B cell (primary cell): ENCODE data around the gene TUBGCP2. TPM values are rescaled to one million over a fixed set of nuclear protein-coding genes. Genes with fewer than 3 reads are reported as not detected.
"Not testable (repeated sequence)": the region's sequence is repeated elsewhere in the genome, so short reads cannot be mapped to it uniquely, and the experiment has no call there.

ENCODE experiments used
- ATAC-seq: fragments of 200-7000 bp; cut with Tn5 transposase; one replicate; pipeline ENCODE4 v1.10.0; 2021; ENCODE audit warnings: low read depth, mild to moderate bottlenecking, moderate number of reproducible peaks, moderate library complexity
- CTCF ChIA-PET: fragments of 350-600 bp; sonication (Branson Sonifier 250); formaldehyde crosslinking; loops from one replicate; lab custom pipeline; 2021; ENCODE audit warnings: antibody characterized with exemption, inconsistent platforms; lab: Charles Lee
- POLR2A ChIA-PET: fragments of 350-600 bp; sonication (Branson Sonifier 250); formaldehyde crosslinking; loops from one replicate; lab custom pipeline; 2021; ENCODE audit warnings: antibody characterized with exemption; lab: Charles Lee
- DNase-seq: peaks from one replicate; pipeline ENCODE4 v3.0.0; 2013
- H2AFZ ChIP-seq: 2 replicates; pipeline ENCODE4 v1.6.1; 2012; ENCODE audit warnings: mild to moderate bottlenecking, low read depth, low read length; ENCODE audit not compliant: insufficient read depth, poor library complexity, severe bottlenecking
- H3K27ac ChIP-seq, 2 donors: 1 replicate in 1 of 2; 2 replicates in 1 of 2; pipeline ENCODE4 v1.5.1; 2012 to 2013; ENCODE audit warnings: low read length in 2 of 2, mild to moderate bottlenecking in 2 of 2, moderate library complexity in 1 of 2
- H3K27me3 ChIP-seq, 4 experiments: fragments of 200-600 bp in 1 of 4; sonication (generic) in 1 of 4; replicated peaks in 1 of 4; 1 replicate in 2 of 4; 2 replicates in 2 of 4; pipeline versions ENCODE4 v1.6.1 to v1.7.0; 2013 to 2016; ENCODE audit warnings: low read length in 3 of 4, mild to moderate bottlenecking in 2 of 4, mixed read lengths in 1 of 4, moderate library complexity in 1 of 4; ENCODE audit not compliant: insufficient read depth in 4 of 4, control insufficient read depth in 3 of 4; ENCODE audit errors: control extremely low read depth in 1 of 4
- H3K36me3 ChIP-seq, 2 experiments: replicated peaks in 1 of 2; 1 replicate in 1 of 2; 2 replicates in 1 of 2; pipeline versions ENCODE4 v1.6.1 to v1.7.1; 2013; ENCODE audit warnings: low read length in 1 of 2; ENCODE audit not compliant: insufficient read depth in 2 of 2, control insufficient read depth in 1 of 2; ENCODE audit errors: control extremely low read depth in 1 of 2, extremely low read depth in 1 of 2
- H3K4me1 ChIP-seq, 2 donors: fragments of 200-600 bp in 1 of 2; sonication (generic) in 1 of 2; 1 replicate in 1 of 2; 2 replicates in 1 of 2; pipeline versions ENCODE4 v1.5.1 to v1.6.1; 2013 to 2017; ENCODE audit warnings: low read length in 2 of 2; ENCODE audit not compliant: control insufficient read depth in 2 of 2, insufficient read depth in 2 of 2
- H3K4me2 ChIP-seq: replicated peaks from 2 replicates; pipeline ENCODE3; 2012; ENCODE audit warnings: mild to moderate bottlenecking, low read depth, low read length; ENCODE audit not compliant: poor library complexity, severe bottlenecking
- H3K4me3 ChIP-seq, 5 experiments: fragments of 200-600 bp in 1 of 5; sonication (generic) in 1 of 5; 1 replicate in 3 of 5; 2 replicates in 2 of 5; pipeline versions ENCODE4 v1.5.1 to v1.7.0; 2011 to 2016; ENCODE audit warnings: low read length in 4 of 5, mild to moderate bottlenecking in 4 of 5, low read depth in 2 of 5, control low read depth in 1 of 5, moderate library complexity in 1 of 5; ENCODE audit not compliant: insufficient read depth in 1 of 5; ENCODE audit errors: control extremely low read depth in 1 of 5, extremely low read depth in 1 of 5
- H3K79me2 ChIP-seq: fragments of 200-600 bp; sonication (generic); one replicate; pipeline ENCODE4 v1.6.0; 2016; ENCODE audit warnings: low read length; ENCODE audit not compliant: control insufficient read depth, insufficient read depth
- H3K9ac ChIP-seq: fragments of 200-600 bp; sonication (generic); 2 replicates; pipeline ENCODE4 v1.6.1; 2017; ENCODE audit warnings: mild to moderate bottlenecking, low read length, moderate library complexity
- H3K9me3 ChIP-seq, 3 donors: one replicate each; pipeline versions ENCODE4 v1.6.1 to v1.7.1; 2013; ENCODE audit warnings: low read length in 2 of 3; ENCODE audit not compliant: control insufficient read depth in 2 of 3, insufficient read depth in 1 of 3; ENCODE audit errors: control extremely low read depth in 1 of 3
- H4K20me1 ChIP-seq: 2 replicates; pipeline ENCODE4 v1.6.0; 2012; ENCODE audit warnings: mild to moderate bottlenecking, low read length; ENCODE audit not compliant: insufficient read depth, control insufficient read depth, poor library complexity, severe bottlenecking
- H3K27ac Mint-ChIP-seq: one replicate; pipeline ENCODE4 v1.8.0; 2021; ENCODE audit warnings: mixed read lengths
- H3K27me3 Mint-ChIP-seq: one replicate; pipeline ENCODE4 v1.8.0; 2021; ENCODE audit warnings: mixed read lengths
- H3K4me1 Mint-ChIP-seq: one replicate; pipeline ENCODE4 v1.8.0; 2021; ENCODE audit warnings: mixed read lengths
- H3K4me3 Mint-ChIP-seq: one replicate; pipeline ENCODE4 v1.8.0; 2021; ENCODE audit warnings: mixed read lengths
- H3K9me3 Mint-ChIP-seq: one replicate; pipeline ENCODE4 v1.8.0; 2022; ENCODE audit warnings: mixed read lengths; ENCODE audit not compliant: insufficient read depth
- CTCF ChIP-seq: fragments of 200-600 bp; IDR thresholded peaks from one replicate; pipeline ENCODE4 v1.8.0; 2022; ENCODE audit warnings: antibody characterized with exemption, mild to moderate bottlenecking
- EZH2 ChIP-seq: IDR thresholded peaks from 2 replicates; pipeline ENCODE4 v1.6.1; 2012; ENCODE audit warnings: borderline replicate concordance, low read depth, mild to moderate bottlenecking, moderate library complexity, low read length; ENCODE audit not compliant: insufficient read depth, poor library complexity, severe bottlenecking
- WGBS: methylation state at CpG from one replicate; pipeline ENCODE4 v1.1.5; 2013; ENCODE audit warnings: missing lambda C conversion rate; ENCODE audit not compliant: insufficient coverage; 5-methylcytosine and 5-hydroxymethylcytosine counted together
- intact Hi-C: fragments of 100-400 bp; cut with micrococcal nuclease; formaldehyde crosslinking; loops from one replicate; pipeline ENCODE4 v1.10.0; 2022
- polyA plus RNA-seq: library from polyadenylated mRNA; depleted of rRNA; stranded (reverse); fragments of >200 nt; gene quantifications from 2 replicates; pipeline ENCODE4 v1.2.3, GENCODE V29; 2012
- total RNA-seq, 2 donors: library from RNA; stranded (reverse); fragments of 120-200 nt in 1 of 2; gene quantifications; 1 replicate in 1 of 2; 2 replicates in 1 of 2; pipeline versions ENCODE4 v1.2.3 to v1.2.4, GENCODE V29; 2013 to 2022

The TUBGCP2 gene
- total and polyA plus RNA-seq, 2 donors (not counting 1 experiment from before 2014, with no cell fraction given), result 50.3 to 90.3 TPM

- H3K27ac ChIP-seq, result no peak overlapping the region
- no peak overlapping the region for H2AFZ ChIP-seq
- intact Hi-C loops, result no loop called here
- no peak overlapping the region for H3K9ac ChIP-seq
- H3K36me3 ChIP-seq, result peaks cover 0 to 51% of the 10 kb centered on the region in 2 experiments
- peaks cover 21 to 34% of the 10 kb centered on the region in 2 donors for H3K4me1 ChIP-seq
- no peak for DNase-seq
- Mint-ChIP-seq H3K4me1 (peaks cover 37% of the 10 kb centered on the region), H3K4me3 (no peak overlapping the region), H3K9me3 (no peaks in the 10 kb centered on the region), H3K27me3 (no peaks in the 10 kb centered on the region), H3K27ac (no peak overlapping the region)
- H3K79me2 ChIP-seq, result no peaks in the 10 kb centered on the region
- TF ChIP-seq CTCF, result no peak
- no peak for TF ChIP-seq EZH2
- no peak overlapping the region for H3K4me3 ChIP-seq
- ChIA-PET POLR2A (interaction anchor here (0.6 kb wide), 1 partner anchor 9 kb away, joined by 3 read pairs; no protein-coding TSS in a partner anchor), CTCF (interaction anchor here (0.7 to 1.2 kb wide), 3 partner anchors 9 to 41 kb away, joined by 4 read pairs; partner anchors contain the start of gene ADAM8)
- no peak for ATAC-seq
- WGBS, result 95% methylated on average over 20 of the region's 21 CpGs
- H3K27me3 ChIP-seq, result no peaks in the 10 kb centered on the region
- peaks cover 22% of the 10 kb centered on the region for H4K20me1 ChIP-seq
- H3K4me2 ChIP-seq, result no peak overlapping the region
- no peaks in the 10 kb centered on the region for H3K9me3 ChIP-seq
Observed at GRCh38 chr10:133266056-133266795, 42.4 kb downstream of the TUBGCP2 start.

GRCh38 chr10:133265052-133265451, 43.6 kb downstream of the TUBGCP2 start:
- H3K27ac ChIP-seq, H3K4me3 Mint-ChIP-seq, intact Hi-C loops, ATAC-seq, H3K4me2 ChIP-seq, DNase-seq, H3K4me3 ChIP-seq, H3K27ac Mint-ChIP-seq, H2AFZ ChIP-seq, H3K27me3 Mint-ChIP-seq, H3K79me2 ChIP-seq, H3K9me3 ChIP-seq, H3K27me3 ChIP-seq, H3K9me3 Mint-ChIP-seq, H3K9ac ChIP-seq: not testable (repeated sequence)
- Histone ChIP-seq H3K4me1 (peaks cover 29 to 45% of the 10 kb centered on the region in 2 donors), H3K36me3 (peaks cover 0 to 39% of the 10 kb centered on the region in 2 experiments), H4K20me1 (peaks cover 19% of the 10 kb centered on the region)
- H3K4me1 Mint-ChIP-seq, result peaks cover 47% of the 10 kb centered on the region
- ChIA-PET POLR2A (interaction anchor here (2.4 kb wide), 1 partner anchor 10 kb away, joined by 11 read pairs; no protein-coding TSS in a partner anchor), CTCF (interaction anchor here (0.7 to 8.9 kb wide), 4 partner anchors 8 to 42 kb away, joined by 3 to 80 read pairs (median 4); partner anchors contain the start of gene ADAM8)
- 86% methylated on average over 8 of the region's 10 CpGs for WGBS
